LNCaP clone FGC (cell line): ENCODE results near the gene EVA1A.

Experiments
- DNase-seq: peaks from one replicate; pipeline ENCODE4 v3.0.0-alpha.2; 2011; ENCODE audit warnings: low read depth
- H3K4me3 ChIP-seq: 2 replicates; pipeline ENCODE4 v1.5.1; 2011; ENCODE audit warnings: mild to moderate bottlenecking, low read depth, low read length, control low read depth
- TF ChIP-seq, protein P1 (sequence below): IDR thresholded peaks from 2 replicates; pipeline ENCODE4 v1.5.1; 2012; ENCODE audit warnings: mild to moderate bottlenecking; ENCODE audit not compliant: control insufficient read depth, insufficient read depth; ENCODE audit errors: extremely low read depth

Gene EVA1A

DNA sequence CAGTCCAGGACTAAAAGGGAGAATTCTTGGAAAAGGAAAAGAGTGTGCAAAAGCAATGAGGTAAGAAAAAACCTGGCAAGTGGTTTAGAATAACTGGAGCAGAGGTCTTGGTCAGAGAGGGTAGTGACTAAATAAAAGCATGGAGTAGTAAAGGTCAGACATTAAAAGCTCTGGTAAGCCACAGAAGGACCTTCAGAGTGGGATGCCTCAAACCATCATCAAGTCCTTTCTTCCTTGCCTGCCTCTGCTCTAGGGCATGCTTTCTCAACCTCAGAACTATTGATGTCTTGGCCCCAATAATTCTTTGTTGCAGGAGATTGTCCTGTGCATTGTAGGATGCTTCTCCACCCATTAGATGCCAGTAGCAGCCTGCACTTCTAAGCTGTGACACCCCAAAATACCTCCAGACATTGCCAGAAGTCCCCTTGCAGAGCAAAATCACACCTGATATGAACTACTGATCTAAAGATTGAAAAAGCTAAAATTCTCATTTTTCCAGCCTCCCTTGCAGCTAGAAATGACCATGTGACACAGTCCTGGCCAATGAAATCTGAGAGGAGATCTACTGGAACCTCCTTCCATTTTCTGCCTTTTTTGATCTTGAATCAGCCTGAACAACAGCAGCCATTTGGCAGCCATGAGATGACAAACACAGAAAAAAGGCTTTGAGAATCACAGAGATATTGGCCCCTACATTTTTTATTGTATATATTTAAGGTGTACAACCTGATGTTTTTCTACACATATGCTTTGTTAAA lies 48.1 kb downstream of the EVA1A start:
- TF ChIP-seq, protein P1, sequence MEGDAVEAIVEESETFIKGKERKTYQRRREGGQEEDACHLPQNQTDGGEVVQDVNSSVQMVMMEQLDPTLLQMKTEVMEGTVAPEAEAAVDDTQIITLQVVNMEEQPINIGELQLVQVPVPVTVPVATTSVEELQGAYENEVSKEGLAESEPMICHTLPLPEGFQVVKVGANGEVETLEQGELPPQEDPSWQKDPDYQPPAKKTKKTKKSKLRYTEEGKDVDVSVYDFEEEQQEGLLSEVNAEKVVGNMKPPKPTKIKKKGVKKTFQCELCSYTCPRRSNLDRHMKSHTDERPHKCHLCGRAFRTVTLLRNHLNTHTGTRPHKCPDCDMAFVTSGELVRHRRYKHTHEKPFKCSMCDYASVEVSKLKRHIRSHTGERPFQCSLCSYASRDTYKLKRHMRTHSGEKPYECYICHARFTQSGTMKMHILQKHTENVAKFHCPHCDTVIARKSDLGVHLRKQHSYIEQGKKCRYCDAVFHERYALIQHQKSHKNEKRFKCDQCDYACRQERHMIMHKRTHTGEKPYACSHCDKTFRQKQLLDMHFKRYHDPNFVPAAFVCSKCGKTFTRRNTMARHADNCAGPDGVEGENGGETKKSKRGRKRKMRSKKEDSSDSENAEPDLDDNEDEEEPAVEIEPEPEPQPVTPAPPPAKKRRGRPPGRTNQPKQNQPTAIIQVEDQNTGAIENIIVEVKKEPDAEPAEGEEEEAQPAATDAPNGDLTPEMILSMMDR: no peak
- no peak for DNase-seq
- H3K4me3 ChIP-seq: no peak overlapping the region

DNA sequence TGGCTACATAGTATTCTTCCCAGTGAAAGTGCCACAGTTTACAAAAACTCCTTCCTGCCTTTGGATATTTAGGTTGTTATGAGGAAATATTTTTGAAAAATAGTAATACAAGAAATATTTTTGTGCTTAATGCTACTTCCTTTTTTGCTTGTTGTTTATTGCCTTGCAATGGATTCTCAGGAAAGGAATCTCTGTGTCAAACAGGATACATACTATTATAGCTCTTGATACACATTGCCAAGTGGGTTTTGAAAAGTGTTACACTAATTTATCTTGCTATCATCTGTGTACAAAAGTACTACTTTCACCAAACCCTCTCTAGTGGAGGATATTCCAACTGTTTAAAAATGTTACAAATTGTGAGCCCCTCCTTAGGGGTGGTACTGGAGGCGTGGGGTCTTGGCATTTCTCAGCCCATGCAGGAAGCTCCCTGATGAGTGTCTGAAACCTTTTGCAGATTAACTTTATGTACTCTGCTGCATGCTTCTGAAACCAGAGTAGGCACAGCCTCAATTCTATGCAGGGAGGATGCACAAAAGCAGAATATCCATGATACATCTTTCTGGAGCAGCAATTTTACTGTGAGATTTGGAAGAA lies 54.5 kb downstream of the EVA1A start:
- H3K4me3 ChIP-seq: no peak overlapping the region
- DNase-seq: no peak
- TF ChIP-seq, protein P1: no peak

DNA sequence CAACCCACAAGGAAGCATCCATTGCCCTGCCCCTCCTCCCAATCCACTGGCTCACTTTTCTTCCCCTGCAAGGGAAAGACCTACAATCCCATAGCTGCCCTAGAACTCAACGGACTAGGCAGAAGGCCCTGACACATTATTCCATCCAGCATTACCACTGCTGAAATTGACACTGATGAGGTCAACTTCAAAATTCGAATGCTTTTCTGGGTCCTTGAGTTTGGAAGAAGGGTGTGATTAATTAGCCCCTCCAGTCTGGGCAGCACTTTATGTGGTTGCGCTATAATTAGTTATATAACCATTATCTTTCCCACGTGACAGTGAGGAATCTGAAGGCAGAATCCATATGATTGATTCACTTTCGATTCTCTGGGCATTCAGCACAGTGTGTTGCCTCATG lies 55.7 kb downstream of the EVA1A start:
- DNase-seq: no peak
- TF ChIP-seq, protein P1: no peak
- H3K4me3 ChIP-seq: no peak overlapping the region

DNA sequence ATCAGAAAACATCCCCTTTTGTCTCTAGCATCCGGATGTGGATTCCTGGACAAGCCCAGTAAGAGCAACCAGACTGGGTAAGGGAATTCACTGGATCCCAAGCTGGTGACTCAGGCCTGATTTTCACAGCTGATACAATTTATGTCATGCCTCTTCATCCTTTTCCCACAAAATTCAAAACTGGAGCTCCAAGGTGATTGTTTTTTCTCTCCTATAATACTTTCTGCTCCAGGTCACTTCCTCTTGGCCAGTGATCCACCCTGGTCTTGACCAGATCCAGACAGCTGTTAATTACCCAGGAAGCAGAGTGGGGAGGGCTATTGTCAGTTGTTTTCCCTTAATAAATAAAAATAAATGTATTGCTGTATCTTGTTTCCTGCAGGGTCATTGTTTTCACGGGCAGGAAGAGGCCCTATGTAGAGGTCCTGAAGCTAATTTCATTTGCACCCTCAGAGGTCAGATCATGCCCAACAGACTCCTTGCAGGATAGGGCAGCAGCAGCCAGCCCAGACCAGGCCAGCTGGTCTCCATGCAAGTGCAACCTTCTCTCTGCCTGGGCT lies 57.6 kb downstream of the EVA1A start:
- H3K4me3 ChIP-seq: no peak overlapping the region
- TF ChIP-seq, protein P1: no peak
- no peak for DNase-seq

DNA sequence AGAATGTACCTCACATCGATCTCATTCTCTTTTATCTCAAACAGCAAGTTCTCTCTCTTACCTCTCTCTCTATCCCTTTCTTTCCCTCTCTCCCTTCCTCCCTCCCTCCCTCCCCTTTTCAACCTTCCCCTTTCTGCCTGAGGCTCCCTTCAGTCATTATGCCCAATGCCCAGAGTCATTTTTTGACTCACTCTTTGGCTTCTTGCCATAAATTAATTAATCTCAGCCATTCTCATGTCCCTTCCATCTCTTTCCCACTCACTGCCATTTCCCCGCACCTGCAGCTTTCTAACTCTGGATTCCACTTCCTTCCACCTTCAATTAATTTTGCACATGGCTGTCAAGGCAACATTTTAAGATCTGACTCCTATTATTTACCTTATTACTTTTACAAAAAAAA lies 60.1 kb downstream of the EVA1A start:
- TF ChIP-seq, protein P1: no peak
- no peak overlapping the region for H3K4me3 ChIP-seq
- no peak for DNase-seq

DNA sequence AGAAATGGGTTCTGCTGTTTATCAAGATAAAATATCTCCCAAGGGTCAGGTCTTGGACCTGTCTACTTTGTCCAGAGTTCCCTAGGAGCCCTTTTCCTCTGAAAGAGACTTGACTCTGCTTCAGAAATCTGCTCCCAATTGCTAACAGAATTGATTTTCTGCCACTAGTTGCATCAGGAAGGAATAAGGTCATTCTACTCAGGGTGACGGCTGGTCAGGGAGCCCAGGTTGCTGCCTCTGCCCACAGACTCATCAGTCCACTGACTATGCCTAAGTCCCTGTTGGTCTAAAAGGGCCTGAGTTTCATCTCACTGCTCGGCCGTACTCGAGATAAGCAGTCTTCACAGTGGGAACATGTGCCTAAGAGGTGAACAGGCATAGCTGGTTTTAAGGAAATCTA lies 61.2 kb downstream of the EVA1A start:
- H3K4me3 ChIP-seq: no peak overlapping the region
- DNase-seq: no peak
- TF ChIP-seq, protein P1: no peak
